HG03025 (cell line): ENCODE results near the gene CDK8.
"Not testable (repeated sequence)": the region's sequence is repeated elsewhere in the genome, so short reads cannot be mapped to it uniquely, and the experiment has no call there.

ENCODE experiments used
- ATAC-seq: cut with Tn5 transposase; IDR thresholded peaks from one replicate; pipeline ENCODE4 v1.9.1; 2021; ENCODE audit warnings: mild to moderate bottlenecking, moderate library complexity; ENCODE audit not compliant: unreplicated experiment, low FRiP score

The CDK8 gene

GRCh38 chr13:26310003-26310402 is 56.1 kb downstream of the CDK8 start:
- ATAC-seq: no peak

GRCh38 chr13:26310470-26310869 is 56.5 kb downstream of the CDK8 start:
- no peak for ATAC-seq

GRCh38 chr13:26312019-26312418 is 58.1 kb downstream of the CDK8 start:
- not testable (repeated sequence) for ATAC-seq

DNA sequence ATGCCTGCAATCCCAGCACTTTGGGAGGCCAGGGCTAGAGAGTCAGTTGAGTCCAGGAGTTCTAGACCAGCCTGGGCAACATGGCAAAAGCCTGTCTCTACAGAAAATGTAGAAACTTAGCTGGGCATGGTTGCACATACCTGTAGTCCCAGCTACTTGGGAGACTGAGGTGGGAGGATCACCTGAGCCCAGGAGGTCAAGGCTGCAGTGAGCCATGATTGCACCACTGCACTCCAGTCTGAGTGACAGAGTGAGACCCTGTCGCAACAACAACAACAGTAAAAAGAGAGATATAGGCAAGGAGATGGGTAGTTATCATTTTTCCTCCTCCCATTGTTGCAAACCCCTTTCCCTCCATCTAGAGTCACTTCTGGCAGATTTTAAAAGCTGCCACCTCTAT is 62.2 kb downstream of the CDK8 start:
- ATAC-seq: not testable (repeated sequence)

DNA sequence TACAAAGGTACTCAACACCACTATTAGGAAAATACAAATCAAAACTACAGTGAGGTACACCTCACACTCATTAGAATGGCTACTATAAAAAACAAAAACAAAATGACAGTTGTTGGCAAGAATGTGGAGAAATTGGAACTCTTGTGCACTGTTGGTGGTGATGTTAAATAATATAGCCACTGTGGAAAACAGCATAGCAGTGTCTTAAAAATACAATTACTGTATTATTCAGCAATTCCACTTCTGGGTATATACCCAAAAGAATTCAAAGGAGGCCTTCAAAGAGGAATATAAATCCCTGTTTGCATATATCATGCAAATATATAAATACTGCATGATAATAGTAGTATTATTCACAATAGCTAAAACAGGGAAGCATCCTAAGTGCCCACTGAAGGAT is 66.8 kb downstream of the CDK8 start:
- no peak for ATAC-seq

- ATAC-seq: no peak
These were observed 69.2 kb downstream of the CDK8 start for GRCh38 chr13:26323127-26323526.

DNA sequence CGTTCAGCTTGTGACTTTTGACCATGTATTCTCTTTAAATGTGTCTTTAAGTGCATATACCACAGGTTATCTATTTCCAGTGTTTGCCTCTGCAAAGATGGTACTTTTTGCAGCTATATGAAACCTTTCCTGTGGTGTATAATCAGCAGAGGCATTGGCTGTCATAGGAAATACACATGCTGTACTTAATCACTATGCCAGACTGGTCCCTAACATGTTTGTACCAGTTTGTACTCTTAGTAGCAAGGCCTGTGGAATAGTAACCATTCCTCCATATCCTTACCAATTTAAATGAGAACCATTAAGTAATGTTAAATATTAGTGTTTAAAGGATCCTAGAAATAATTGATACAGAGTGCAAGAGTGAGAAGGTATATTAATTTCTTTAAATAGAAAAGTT is 69.8 kb downstream of the CDK8 start:
- ATAC-seq: no peak

- no peak for ATAC-seq
These were observed 70.4 kb downstream of the CDK8 start for GRCh38 chr13:26324294-26324693.

GRCh38 chr13:26324867-26325266 is 70.9 kb downstream of the CDK8 start:
- ATAC-seq: no peak

DNA sequence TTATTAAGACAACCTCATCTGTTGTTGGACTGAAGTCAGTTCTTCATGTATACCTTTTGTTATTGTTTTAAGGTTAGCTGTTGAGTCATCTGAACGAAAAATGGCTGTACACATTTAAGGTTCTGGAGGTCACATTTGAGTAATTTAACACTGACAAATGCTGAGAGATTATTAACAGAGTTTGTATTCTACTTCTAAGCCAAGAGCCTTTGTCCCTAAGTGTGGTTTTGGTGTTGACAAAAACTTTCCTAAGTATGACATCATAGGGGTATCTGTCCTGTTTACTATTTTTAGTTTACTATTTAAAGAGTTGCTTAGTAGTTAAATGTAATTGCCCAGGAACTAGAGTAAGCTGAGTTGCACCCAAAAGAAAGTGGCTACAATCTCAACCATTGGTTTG is 71.9 kb downstream of the CDK8 start:
- ATAC-seq: no peak

DNA sequence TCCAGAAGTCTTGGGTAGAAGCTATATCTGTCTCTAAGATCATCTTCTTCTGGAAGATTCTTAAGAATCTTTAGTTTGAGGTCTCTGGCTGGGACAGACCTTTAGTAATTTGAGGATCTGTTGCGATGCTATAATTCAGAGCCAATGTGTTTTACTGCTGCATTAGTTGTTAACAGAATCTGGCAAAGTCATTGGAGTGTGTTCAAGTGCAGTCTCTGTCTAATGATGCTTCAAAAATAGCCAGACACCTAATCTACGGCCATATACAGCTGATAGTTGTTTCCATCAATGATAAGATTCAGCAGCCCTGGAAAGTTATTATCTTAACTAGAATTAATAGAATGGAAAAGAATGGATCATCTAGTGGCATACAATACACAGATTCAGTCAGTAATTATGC is 72.6 kb downstream of the CDK8 start:
- no peak for ATAC-seq

DNA sequence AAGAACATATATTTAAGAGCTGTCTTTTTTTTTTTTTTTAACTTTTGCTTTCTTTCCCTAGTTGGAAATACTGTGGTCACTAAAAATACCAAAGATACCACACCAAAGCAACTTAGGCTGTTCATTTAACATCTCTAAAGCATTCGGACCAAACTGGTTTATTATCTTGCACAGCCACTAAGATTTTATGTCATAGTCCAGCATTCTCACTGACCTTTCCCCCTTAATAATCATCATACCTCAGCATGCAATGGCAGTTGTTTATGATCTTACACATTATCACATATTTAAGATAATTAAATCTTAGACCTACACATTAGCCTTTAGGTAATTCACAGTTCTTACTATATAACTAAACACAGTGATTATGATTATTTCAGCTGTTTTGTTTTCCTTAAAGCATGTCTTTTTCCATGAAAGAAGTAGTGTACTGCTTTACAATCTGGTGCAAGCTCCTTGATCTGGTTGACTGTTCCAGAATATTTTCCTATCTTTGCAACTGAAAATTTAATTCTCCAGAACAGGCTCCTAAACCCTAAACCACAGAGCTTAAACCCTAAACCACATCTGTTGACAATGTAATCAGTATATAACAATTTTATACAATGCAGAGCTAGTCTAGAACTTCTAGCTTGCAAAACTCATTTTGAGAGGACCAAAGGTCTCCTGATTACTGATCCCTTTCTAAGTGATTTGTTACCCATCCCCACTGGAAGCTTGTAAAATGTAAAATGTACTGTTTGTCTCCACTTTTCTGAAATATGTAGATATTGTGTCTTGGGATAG is 74.2 kb downstream of the CDK8 start:
- ATAC-seq: no peak

- ATAC-seq: no peak
These were observed 81.2 kb downstream of the CDK8 start for GRCh38 chr13:26335158-26335557.

DNA sequence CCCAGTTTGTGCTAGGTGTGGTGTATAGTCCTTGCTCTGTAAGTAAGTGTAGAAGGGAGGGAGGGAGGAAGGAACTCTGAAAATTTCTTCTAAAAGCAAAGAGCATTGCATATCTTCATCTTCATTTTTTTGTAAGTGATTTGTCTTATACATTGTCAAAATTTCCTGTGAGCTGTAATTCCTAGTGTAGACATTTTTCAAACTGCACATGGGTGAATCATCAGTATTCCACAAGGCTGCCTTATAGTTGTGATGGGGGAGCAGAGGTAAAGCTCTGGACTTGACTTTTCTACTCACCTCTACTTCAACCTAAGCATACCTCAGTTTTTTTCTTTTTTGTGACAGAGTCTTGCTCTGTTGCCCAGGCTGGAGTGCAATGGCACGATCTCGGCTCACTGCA is 86.9 kb downstream of the CDK8 start:
- no peak for ATAC-seq

GRCh38 chr13:26342898-26343297 is 89.0 kb downstream of the CDK8 start:
- no peak for ATAC-seq

- no peak for ATAC-seq
These were observed 89.9 kb downstream of the CDK8 start for GRCh38 chr13:26343816-26344215.

DNA sequence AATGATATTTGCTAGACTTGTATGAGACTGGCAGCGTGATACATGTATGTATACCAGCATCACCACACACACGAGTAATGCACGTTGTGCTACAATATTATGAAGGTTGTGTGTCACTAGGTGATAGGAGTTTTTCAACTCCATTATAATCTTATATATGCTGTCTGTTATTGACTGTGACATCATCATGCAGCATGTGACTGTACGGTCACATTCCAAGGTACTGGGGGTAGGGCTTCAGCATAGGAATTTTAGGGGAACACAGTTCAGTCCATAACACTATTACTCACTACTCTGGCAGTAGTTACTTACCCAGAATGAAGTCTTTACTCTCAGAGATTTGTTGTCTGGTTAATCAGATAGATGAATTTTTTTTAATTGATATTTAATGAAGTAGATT is 91.1 kb downstream of the CDK8 start:
- ATAC-seq: no peak

DNA sequence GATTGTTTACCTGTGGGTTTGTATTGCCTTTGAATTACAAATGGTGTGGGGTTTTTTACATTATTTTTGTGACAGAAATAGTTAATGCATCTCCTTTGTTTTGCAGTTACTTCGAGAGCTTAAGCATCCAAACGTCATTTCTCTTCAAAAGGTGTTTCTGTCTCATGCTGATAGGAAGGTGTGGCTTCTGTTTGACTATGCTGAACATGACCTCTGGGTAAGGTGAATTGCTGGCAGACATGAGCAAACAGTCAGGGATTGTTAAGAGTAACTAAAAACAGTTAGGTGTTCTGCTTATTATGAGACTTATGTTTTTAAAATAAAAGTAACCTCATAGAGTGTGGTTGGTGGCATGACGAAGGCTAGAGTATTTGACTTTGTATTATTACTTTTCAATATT is 95.0 kb downstream of the CDK8 start:
- ATAC-seq: no peak

- ATAC-seq: no peak
These were observed 108.3 kb downstream of the CDK8 start for GRCh38 chr13:26362261-26362660.

GRCh38 chr13:26370553-26370952 is 116.6 kb downstream of the CDK8 start:
- no peak for ATAC-seq

DNA sequence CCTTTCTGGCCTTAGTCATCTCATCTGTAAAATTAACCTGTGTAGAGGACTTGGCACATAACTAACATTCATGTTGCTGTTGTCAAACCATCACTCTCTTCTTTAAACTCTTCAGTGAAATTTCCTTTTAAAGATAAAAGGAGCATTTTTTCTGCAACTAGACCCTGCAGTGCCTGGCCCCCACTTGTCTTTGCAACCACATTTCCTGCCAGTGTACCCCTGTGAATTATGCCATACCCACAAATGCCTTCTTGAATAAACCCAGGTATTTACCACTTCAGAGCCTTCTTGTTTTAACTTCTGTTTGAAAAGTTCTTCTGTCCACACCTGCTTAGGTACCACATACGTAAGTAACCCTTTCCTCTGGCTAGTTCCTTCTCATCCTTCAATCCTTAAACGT is 118.8 kb downstream of the CDK8 start:
- ATAC-seq: no peak

GRCh38 chr13:26376430-26376829 is 122.5 kb downstream of the CDK8 start:
- ATAC-seq: no peak

DNA sequence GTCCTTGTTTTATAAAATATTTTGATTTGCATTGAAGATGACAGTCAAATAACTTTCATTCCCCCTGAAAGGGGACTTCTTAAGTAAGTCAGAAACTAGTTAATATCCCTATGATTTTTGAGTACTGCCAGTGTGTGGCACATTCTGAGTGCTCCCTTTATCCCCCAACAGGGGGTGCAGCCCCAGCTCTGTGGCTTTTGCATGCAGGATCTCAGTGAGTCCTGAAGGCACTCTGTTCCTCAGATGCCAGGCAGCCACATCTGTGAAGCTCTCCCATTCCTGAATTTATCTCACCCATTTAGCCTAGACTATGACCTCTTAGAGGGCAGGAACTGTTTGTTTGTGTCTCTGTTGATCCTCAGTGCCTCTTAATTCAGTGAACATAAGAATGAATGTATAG is 123.1 kb downstream of the CDK8 start:
- ATAC-seq: no peak
